Measurements from ENCODE around the gene PRKN.

GRCh38 chr6:162772466-162772865, 44.9 kb upstream of the PRKN start:
- no peak for TF ChIP-seq CTCF (IDR thresholded peaks at IDR 0.05; ENCODE audit: insufficient read depth, low read length)
- no peak for TF ChIP-seq REST (IDR thresholded peaks at IDR 0.05; ENCODE audit: insufficient replicate concordance, low read depth)
- TF ChIP-seq GABPA (IDR thresholded peaks at IDR 0.05; ENCODE audit: low read depth), result no peak
- TF ChIP-seq POLR2AphosphoS5 (IDR thresholded peaks at IDR 0.05; ENCODE audit: low read depth), result no peak
- TF ChIP-seq SPI1 (IDR thresholded peaks at IDR 0.05; ENCODE audit: borderline replicate concordance, low read depth), result no peak
